ENCODE data around the gene MYO1C.

The MYO1C gene

GRCh38 chr17:1486802-1487695 is 5.4 kb downstream of the MYO1C start:
- DNase-seq (ENCODE audit: low read depth in 2 of 2), result peak; percentile 76 to 80

- peak; percentile 62 to 72 for DNase-seq (ENCODE audit: low read depth in 2 of 2)
Measured at GRCh38 chr17:1485423-1486376, 6.8 kb downstream of the MYO1C start.

GRCh38 chr17:1484676-1485422 is 7.6 kb downstream of the MYO1C start:
- peak; percentile 32 to 56 for DNase-seq (ENCODE audit: low read depth in 2 of 2)

- no peak for DNase-seq (ENCODE audit: low read depth in 2 of 2)
Measured at GRCh38 chr17:1484060-1484535, 8.4 kb downstream of the MYO1C start.

- no peak for DNase-seq (ENCODE audit: low read depth in 2 of 2)
Measured at GRCh38 chr17:1482680-1483079, 9.8 kb downstream of the MYO1C start.

- no peak for DNase-seq (ENCODE audit: low read depth in 2 of 2)
Measured at GRCh38 chr17:1481736-1482135, 10.8 kb downstream of the MYO1C start.

- no peak for DNase-seq (ENCODE audit: low read depth in 2 of 2)
Measured at GRCh38 chr17:1480747-1481465, 11.6 kb downstream of the MYO1C start.

- no peak for DNase-seq (ENCODE audit: low read depth in 2 of 2)
Measured at GRCh38 chr17:1478418-1478817, 14.1 kb downstream of the MYO1C start.

GRCh38 chr17:1475321-1475854 is 17.1 kb downstream of the MYO1C start:
- DNase-seq (ENCODE audit: low read depth in 2 of 2), result no peak

- no peak for DNase-seq (ENCODE audit: low read depth in 2 of 2)
Measured at GRCh38 chr17:1474402-1475189, 17.9 kb downstream of the MYO1C start.

- peak; percentile 34 to 43 for DNase-seq (ENCODE audit: low read depth in 2 of 2)
Measured at GRCh38 chr17:1473841-1474240, 18.6 kb downstream of the MYO1C start.

- no peak for DNase-seq (ENCODE audit: low read depth in 2 of 2)
Measured at GRCh38 chr17:1473170-1473569, 19.3 kb downstream of the MYO1C start.

GRCh38 chr17:1471911-1472821 is 20.3 kb downstream of the MYO1C start:
- DNase-seq (ENCODE audit: low read depth in 2 of 2), result no peak

- no peak for DNase-seq (ENCODE audit: low read depth in 2 of 2)
Measured at GRCh38 chr17:1471490-1471889, 21.0 kb downstream of the MYO1C start.

GRCh38 chr17:1470755-1471462 is 21.6 kb downstream of the MYO1C start:
- DNase-seq (ENCODE audit: low read depth in 2 of 2), result no peak

- no peak for DNase-seq (ENCODE audit: low read depth in 2 of 2)
Measured at GRCh38 chr17:1470071-1470754, 22.3 kb downstream of the MYO1C start.

GRCh38 chr17:1469231-1469852 is 23.1 kb downstream of the MYO1C start:
- DNase-seq (ENCODE audit: low read depth in 2 of 2), result no peak

All from stimulated activated CD8-positive, alpha-beta memory T cell treated with anti-CD3 and anti-CD28 coated beads, Interleukin-7, amount 100 ng/mL, for 4 hours (primary cell).